ENCODE measurements around the gene ST7.

The ST7 gene

GRCh38 chr7:117202511-117202910 lies 249.2 kb downstream of the ST7 start:
- no peak for DNase-seq

DNA sequence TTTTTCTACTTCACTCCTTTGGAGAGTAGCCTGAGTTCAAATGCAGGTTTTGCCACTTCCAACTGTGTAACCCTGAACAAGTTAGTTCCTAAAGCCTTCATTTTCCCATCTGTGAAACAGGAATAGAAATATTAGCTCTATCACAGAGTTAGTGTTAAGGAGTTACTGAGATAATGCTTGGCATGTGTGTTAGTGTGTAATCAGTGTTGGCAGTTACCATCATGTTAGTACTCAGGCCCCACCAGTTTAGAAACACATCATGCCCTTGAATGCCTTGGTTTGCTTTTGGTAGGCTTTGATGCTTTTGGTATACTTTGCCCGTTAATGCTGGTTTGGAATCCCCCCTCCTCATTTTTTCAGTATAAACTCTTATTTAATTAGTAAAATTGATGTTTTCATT lies 249.9 kb downstream of the ST7 start:
- DNase-seq, result no peak

- no peak for DNase-seq
These were observed 252.6 kb downstream of the ST7 start for GRCh38 chr7:117205873-117206272.

DNA sequence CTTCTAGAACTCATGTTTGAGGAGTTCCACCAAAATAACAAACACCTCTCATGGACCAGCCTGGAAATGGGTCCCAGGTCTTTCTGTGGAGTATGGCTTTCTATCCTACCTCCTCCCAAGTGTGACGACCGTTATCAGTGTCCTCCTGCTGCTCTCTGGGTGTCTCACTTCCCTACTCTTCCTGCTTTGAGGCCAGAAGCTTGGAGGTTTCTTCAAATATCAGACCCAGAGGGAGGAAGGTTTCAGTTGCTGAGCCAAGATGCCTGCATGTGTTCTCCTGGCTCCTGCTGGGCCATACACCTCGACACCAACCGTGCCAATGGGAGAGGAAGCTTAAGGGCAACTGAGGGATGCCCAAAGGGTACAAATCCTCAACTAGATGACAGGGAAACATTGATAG lies 255.0 kb downstream of the ST7 start:
- DNase-seq, result no peak

GRCh38 chr7:117210397-117210796 lies 257.1 kb downstream of the ST7 start:
- peak; percentile 8 for DNase-seq

- no peak for DNase-seq
These were observed 257.6 kb downstream of the ST7 start for GRCh38 chr7:117210908-117211307.

GRCh38 chr7:117211614-117212013 lies 258.3 kb downstream of the ST7 start:
- no peak for DNase-seq

GRCh38 chr7:117212969-117213877 lies 259.9 kb downstream of the ST7 start:
- peak; percentile 55 for DNase-seq

GRCh38 chr7:117216010-117216409 lies 262.7 kb downstream of the ST7 start:
- DNase-seq, result no peak

GRCh38 chr7:117216436-117217069 lies 263.3 kb downstream of the ST7 start:
- DNase-seq, result no peak

DNA sequence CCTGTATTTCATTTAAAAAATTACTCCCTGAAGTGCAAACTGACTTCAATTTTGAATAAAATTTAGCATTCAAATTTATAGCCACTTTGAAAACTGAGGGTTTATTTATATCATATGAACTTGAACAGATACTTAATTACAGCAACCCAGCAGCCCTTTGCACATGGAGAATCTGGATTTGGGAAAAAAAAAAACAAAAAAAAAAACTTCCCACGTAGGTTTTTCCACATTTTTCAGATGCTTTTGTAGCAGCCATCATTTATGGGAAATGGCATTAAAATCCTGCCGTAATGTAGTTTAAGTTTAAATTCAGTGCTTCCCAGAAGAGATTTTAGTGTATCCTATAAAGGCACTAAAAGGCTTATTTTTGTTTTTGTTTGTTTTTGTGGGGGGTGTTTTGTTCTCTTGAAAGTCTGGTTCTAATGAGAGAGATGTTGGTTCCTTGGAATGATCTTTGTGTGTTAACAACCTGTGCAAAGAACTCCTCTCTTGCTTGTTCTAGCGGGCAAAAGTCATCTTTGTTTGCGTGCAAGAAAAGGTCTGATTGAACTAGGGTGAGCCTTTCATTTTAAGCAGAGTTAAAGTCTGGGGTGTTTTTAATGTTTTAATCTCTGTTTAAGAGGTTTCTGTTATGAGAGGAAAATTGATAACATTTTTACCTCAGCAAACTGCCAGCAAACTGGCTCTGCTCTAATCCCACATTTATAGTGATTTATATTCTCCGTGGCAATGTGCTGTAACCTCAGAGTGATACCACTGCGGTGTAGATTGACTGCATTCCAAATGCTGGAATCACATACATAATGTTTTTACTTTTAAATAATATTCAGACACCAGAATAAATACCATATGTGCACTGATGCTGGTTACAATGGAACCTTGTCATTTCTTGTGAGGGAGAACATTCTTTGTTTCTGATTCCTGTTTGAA lies 264.1 kb downstream of the ST7 start:
- DNase-seq, result no peak

DNA sequence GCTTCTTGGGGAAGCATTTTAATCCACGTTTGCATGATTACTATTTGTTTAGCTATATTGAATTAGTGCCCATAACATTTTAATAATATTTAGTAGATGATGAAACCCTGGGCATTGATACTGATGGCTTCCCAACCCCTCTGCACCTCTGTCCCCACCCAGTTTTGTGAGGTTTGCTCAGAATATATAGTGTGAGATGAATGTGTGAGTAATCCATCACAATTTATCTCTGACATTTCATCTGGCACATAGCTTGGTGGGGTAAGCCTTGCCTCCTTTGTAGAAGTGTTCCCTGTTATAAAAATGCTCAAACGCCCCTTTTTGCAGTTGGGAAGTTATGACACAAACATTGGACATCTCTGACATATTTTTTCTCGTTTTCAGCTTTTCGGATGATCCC lies 265.4 kb downstream of the ST7 start:
- no peak for DNase-seq

DNA sequence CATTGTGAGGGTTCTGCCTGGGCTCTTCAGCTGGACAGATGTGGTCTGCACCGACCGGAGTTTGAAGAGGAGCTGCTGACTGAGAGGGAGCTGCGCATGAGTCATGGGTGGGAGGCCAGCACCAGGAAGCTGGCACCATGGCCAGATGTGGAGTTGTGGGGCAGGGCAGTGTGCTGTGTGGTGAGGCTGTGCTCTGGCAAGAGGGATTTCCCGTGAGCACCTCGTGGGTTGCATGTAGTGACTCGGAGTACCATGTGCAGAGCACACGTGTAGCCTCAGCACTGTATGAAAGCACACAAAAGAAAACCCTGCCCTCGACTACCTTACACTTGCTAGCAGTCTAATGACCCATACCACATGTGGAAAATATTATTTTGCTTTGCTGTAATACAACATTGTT lies 266.2 kb downstream of the ST7 start:
- DNase-seq, result no peak

- no peak for DNase-seq
These were observed 267.5 kb downstream of the ST7 start for GRCh38 chr7:117220836-117221235.

GRCh38 chr7:117225536-117225935 lies 272.2 kb downstream of the ST7 start:
- no peak for DNase-seq

- no peak for DNase-seq
These were observed 273.8 kb downstream of the ST7 start for GRCh38 chr7:117227091-117227490.

DNA sequence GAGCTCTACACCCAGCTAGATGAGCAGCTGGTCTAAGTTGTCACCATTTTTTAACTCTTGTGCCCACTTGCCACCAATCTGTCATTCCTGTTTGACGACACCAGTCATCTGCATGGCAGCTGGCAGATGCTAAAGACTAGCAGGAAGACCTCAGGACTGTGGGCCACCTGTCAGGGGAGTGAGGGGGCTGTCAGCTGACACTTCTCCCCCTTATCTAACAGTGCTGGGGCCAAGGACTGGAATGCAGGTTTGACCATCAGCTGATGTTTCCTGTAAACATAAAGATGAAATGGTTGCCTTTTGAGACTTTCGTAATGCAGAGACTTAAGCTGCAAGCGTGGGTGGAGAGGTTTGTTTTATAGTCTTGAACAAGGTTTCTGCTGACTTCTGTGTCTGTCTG lies 276.0 kb downstream of the ST7 start:
- DNase-seq, result no peak

DNA sequence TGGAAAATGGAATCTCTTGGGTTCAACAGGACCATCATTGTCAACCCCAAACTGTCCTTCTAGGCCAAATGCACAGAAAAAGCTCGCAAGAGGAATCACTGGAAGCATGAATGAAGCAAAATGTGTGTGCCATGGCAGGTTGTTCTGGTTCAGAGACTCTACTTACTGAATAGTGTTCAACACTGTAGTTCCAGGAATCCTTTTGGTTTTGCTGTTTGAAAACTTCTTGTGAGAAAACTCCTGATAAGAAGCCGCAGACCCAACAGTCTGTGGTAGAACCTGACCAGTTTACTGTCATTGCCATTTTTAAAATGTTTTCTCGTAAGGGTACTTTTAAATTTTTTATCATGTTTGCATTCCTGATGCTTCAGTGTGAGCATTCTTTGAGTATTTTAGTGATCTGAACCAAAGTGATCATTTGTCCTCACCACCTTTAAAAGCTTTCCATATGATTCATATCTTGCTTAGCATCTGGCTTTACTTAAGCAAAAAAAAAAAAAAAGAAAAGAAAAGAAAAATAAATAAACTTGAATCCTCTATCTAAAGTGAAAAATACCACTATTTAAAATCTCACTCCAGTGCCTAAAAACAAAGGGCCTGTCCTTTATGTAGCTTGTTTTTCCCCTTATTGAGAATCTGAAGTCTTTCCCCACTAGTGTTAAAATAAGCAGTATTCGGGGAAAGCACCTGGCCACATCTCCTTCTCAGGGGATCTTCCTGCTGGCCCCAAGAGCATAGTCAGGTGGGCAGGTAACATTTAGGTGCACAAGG lies 277.2 kb downstream of the ST7 start:
- no peak for DNase-seq

DNA sequence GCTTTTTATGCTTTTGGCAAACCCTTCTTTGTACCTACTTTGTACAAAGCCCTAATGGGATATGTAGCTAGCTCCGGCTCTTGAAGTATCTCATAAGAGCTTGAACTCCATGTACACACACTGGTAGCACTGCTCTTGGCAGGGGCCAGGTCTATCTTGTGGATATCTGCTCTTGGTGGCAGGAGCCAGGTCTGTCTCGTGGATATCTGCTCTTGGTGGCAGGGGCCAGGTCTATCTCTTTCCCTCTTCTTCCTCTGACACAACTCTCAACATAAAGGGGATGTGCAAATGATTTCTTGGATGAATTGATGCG lies 277.7 kb downstream of the ST7 start:
- no peak for DNase-seq

DNA sequence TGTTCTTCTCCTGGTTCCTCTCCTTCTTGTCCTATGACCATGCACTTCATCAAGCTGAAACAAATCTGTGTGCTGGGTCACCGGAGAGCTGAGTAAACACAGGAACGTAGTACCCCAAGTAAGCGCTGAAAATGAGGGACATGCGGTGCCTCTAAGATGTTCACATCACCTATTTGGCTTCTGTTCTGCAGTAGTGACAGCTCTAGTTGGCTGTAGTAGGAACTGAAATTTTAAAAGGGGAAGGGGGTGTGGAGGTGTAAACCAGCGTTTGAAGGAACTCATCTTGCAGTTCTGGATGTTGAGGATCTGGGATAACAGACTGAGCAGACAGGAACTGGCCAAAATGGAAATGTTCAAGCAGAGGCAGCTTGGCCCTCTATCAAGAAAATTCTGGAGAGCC lies 284.3 kb downstream of the ST7 start:
- no peak for DNase-seq

DNA sequence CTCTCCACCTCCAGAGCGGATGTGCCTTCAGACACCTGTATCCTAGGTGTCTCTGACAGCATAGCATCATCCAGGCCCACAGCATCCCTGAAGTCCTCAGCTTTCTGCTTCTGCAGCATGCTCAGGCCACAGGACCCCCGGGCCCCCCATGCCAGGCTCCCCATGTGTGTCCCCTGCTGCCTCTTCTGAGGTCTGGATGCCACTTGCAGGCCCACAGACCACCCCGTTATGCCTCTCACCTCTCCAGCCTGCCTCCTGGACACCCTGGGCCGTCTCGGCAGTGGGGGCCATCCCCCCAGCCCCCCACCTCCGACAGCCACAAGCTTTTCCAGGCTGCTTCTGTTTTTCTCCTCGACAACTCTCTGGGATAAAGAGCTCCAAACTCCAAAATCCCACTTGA lies 285.2 kb downstream of the ST7 start:
- no peak for DNase-seq

- no peak for DNase-seq
These were observed 285.6 kb downstream of the ST7 start for GRCh38 chr7:117238937-117239336.

- no peak for DNase-seq
These were observed 287.8 kb downstream of the ST7 start for GRCh38 chr7:117241088-117241487.

All from inflammatory macrophage treated with lipopolysaccharide for 4 hours (primary cell).